ENCODE data around the gene MRPL23.

DNA sequence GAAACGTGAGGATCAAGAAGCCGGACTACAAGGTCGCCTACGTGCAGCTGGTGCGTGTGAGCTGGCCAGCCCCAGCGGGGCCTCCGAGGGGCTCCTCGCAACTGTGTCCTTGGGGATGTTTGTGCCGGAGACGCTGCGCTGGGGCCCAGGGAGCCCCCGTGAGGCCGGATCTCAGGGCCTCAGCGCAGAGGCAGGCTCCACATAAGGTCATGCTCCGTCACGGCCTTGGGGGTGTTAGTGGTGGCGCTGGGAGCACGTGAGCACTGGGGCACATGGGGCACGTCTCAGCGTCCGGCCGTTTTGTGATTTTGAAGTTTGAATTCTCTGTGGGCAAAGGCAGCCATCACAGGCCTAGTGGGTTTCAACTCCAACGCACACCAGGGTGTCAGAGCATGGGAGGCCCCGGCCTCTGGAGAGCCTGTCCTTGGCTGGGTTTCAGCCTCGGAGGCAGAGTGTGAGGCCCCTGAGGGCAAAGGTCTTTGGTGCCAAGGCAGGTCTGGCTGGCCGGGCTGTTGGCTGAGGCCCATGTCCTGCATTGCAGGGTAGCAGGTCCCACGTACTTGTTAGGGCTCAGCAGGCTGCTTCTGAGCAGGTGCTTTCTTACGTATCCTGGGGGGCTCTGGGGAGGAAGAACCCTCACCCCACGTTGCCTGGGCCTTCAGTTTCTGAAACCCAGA, 5.8 kb downstream of the MRPL23 start:
- TF ChIP-seq CTCF (IDR thresholded peaks at IDR 0.05; ENCODE audit: insufficient read depth, low read depth, low read length), result no peak
- no peak for TF ChIP-seq EZH2 (IDR thresholded peaks at IDR 0.05; ENCODE audit: insufficient read depth, low read length)

Data from astrocyte (in vitro differentiated cells and primary cell).